GM23338 (cell line): ENCODE measurements around the gene ANAPC2. TPM values are rescaled to one million over a fixed set of nuclear protein-coding genes. Genes with fewer than 3 reads are reported as not detected.

ENCODE experiments used
- CREB1 ChIP-seq: fragments of 250-450 bp; sonication (Bioruptor Pico); IDR thresholded peaks from 2 replicates; pipeline ENCODE4 v1.5.0; 2020; ENCODE audit warnings: low read depth, mild to moderate bottlenecking, moderate library complexity
- EZH2phosphoT487 ChIP-seq: fragments of 200-600 bp; sonication (generic); IDR thresholded peaks from one replicate; pipeline ENCODE4 v1.8.1; 2018; ENCODE audit warnings: antibody characterized with exemption; ENCODE audit not compliant: unreplicated experiment
- POLR2AphosphoS5 ChIP-seq: IDR thresholded peaks from 2 replicates; pipeline ENCODE4 v1.6.1; 2016; ENCODE audit warnings: antibody characterized with exemption, low read depth
- STAT1 ChIP-seq: IDR thresholded peaks from one replicate; pipeline ENCODE4 v1.6.1; 2016; ENCODE audit warnings: antibody characterized with exemption; ENCODE audit not compliant: unreplicated experiment
- polyA plus RNA-seq: library from polyadenylated mRNA; unstranded; fragments of >200 nt; fragmentation: Nextera tagmentation; extraction: Ambion mirVana; gene quantifications from 2 replicates; pipeline ENCODE4 v1.2.1, GENCODE V29; 2016
- total RNA-seq: library from RNA; depleted of rRNA; stranded (reverse); fragments of >200 nt; shearing (Covaris generic); gene quantifications from 2 replicates; pipeline ENCODE4 v1.2.3, GENCODE V29; 2014
- TF ChIP-seq, protein P1 (sequence below): fragments of 250-450 bp; sonication (Bioruptor Pico); IDR thresholded peaks from 2 replicates; pipeline ENCODE4 v1.5.0; 2020; ENCODE audit warnings: mild to moderate bottlenecking, moderate library complexity
- TF ChIP-seq, protein P2 (sequence below), 2 experiments: fragments of 200-600 bp in 1 of 2; sonication (generic) in 1 of 2; conservative IDR thresholded peaks; 2 replicates each; pipeline versions ENCODE4 v1.5.1 to v1.6.1; 2016 to 2017; ENCODE audit warnings: antibody characterized with exemption in 2 of 2, low read depth in 2 of 2, mild to moderate bottlenecking in 2 of 2, moderate library complexity in 1 of 2

ANAPC2 gene
- total and polyA plus RNA-seq, 2 experiments from 2014 or later, result 16.4 to 42.9 TPM

GRCh38 chr9:137128158-137128861 is 60.0 kb downstream of the ANAPC2 start (continued):
- TF ChIP-seq, protein P1, sequence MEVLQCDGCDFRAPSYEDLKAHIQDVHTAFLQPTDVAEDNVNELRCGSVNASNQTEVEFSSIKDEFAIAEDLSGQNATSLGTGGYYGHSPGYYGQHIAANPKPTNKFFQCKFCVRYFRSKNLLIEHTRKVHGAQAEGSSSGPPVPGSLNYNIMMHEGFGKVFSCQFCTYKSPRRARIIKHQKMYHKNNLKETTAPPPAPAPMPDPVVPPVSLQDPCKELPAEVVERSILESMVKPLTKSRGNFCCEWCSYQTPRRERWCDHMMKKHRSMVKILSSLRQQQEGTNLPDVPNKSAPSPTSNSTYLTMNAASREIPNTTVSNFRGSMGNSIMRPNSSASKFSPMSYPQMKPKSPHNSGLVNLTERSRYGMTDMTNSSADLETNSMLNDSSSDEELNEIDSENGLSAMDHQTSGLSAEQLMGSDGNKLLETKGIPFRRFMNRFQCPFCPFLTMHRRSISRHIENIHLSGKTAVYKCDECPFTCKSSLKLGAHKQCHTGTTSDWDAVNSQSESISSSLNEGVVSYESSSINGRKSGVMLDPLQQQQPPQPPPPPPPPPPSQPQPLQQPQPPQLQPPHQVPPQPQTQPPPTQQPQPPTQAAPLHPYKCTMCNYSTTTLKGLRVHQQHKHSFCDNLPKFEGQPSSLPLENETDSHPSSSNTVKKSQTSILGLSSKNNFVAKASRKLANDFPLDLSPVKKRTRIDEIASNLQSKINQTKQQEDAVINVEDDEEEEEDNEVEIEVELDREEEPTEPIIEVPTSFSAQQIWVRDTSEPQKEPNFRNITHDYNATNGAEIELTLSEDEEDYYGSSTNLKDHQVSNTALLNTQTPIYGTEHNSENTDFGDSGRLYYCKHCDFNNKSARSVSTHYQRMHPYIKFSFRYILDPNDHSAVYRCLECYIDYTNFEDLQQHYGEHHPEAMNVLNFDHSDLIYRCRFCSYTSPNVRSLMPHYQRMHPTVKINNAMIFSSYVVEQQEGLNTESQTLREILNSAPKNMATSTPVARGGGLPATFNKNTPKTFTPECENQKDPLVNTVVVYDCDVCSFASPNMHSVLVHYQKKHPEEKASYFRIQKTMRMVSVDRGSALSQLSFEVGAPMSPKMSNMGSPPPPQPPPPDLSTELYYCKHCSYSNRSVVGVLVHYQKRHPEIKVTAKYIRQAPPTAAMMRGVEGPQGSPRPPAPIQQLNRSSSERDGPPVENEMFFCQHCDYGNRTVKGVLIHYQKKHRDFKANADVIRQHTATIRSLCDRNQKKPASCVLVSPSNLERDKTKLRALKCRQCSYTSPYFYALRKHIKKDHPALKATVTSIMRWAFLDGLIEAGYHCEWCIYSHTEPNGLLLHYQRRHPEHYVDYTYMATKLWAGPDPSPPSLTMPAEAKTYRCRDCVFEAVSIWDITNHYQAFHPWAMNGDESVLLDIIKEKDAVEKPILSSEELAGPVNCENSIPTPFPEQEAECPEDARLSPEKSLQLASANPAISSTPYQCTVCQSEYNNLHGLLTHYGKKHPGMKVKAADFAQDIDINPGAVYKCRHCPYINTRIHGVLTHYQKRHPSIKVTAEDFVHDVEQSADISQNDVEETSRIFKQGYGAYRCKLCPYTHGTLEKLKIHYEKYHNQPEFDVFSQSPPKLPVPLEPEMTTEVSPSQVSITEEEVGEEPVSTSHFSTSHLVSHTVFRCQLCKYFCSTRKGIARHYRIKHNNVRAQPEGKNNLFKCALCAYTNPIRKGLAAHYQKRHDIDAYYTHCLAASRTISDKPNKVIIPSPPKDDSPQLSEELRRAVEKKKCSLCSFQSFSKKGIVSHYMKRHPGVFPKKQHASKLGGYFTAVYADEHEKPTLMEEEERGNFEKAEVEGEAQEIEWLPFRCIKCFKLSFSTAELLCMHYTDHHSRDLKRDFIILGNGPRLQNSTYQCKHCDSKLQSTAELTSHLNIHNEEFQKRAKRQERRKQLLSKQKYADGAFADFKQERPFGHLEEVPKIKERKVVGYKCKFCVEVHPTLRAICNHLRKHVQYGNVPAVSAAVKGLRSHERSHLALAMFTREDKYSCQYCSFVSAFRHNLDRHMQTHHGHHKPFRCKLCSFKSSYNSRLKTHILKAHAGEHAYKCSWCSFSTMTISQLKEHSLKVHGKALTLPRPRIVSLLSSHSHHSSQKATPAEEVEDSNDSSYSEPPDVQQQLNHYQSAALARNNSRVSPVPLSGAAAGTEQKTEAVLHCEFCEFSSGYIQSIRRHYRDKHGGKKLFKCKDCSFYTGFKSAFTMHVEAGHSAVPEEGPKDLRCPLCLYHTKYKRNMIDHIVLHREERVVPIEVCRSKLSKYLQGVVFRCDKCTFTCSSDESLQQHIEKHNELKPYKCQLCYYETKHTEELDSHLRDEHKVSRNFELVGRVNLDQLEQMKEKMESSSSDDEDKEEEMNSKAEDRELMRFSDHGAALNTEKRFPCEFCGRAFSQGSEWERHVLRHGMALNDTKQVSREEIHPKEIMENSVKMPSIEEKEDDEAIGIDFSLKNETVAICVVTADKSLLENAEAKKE (CRISPR knock-in tag), result no peak
- no peak for TF ChIP-seq STAT1
- TF ChIP-seq, protein P2, sequence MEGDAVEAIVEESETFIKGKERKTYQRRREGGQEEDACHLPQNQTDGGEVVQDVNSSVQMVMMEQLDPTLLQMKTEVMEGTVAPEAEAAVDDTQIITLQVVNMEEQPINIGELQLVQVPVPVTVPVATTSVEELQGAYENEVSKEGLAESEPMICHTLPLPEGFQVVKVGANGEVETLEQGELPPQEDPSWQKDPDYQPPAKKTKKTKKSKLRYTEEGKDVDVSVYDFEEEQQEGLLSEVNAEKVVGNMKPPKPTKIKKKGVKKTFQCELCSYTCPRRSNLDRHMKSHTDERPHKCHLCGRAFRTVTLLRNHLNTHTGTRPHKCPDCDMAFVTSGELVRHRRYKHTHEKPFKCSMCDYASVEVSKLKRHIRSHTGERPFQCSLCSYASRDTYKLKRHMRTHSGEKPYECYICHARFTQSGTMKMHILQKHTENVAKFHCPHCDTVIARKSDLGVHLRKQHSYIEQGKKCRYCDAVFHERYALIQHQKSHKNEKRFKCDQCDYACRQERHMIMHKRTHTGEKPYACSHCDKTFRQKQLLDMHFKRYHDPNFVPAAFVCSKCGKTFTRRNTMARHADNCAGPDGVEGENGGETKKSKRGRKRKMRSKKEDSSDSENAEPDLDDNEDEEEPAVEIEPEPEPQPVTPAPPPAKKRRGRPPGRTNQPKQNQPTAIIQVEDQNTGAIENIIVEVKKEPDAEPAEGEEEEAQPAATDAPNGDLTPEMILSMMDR (conservative IDR thresholded peaks at IDR 0.05; ENCODE audit: low read depth in 2 of 2), result no peak
- no peak for TF ChIP-seq CREB1 (CRISPR knock-in tag)
- no peak for TF ChIP-seq EZH2phosphoT487
- TF ChIP-seq POLR2AphosphoS5, result no peak
